Measurements from ENCODE around the gene ACOT7.

Gene ACOT7

DNA sequence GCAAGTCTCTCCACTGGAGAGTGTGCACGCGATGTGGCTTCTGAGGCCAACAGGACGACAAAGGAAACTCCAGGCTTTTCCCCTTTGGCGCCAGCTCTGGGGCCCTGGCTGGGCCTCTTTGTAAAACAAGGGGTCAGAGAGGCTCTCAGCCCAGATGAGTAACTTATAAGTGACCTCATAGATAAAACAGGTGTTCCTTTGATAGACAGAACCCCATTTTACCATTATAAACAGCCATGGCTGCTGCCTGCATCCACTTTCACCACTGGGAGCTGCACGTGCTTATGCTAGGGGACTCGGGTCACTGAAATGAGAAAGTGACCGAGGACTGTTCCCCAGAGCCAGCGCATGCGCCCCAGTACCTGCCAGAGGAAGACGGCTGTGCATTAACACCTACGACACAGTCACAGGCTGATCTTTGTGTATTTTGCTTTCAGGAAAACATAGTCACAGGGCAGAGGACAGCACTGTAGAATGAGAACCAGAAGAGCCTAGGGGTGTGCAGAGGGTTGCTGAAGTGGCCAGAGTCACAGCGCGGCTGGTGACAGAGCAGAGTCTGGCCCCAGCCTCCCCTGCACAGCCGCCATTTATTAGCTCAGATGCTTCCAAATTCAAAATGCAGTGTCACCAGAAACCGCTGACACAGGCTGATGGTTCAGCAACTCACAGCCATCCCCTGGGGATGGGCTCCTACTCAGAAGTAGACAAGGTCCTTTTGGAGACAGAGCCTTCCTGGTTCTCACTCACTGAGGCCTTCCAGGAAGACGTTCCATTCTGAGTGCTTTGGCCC, 175.0 kb downstream of the ACOT7 start:
- no peak for DNase-seq

All from NCI-H1105 (cell line).